Neural cell (in vitro differentiated cells): ENCODE results near the gene SRSF8.
"Not testable (repeated sequence)": the region's sequence is repeated elsewhere in the genome, so short reads cannot be mapped to it uniquely, and the experiment has no call there.

Experiments
- EP300 ChIP-seq: fragments of 450-650 bp; conservative IDR thresholded peaks from 2 replicates; pipeline ENCODE4 v1.6.1; 2014; ENCODE audit warnings: antibody characterized with exemption, mild to moderate bottlenecking, moderate library complexity; ENCODE audit not compliant: poor library complexity, severe bottlenecking
- EZH2 ChIP-seq: fragments of 200-600, 300-800 bp; shearing (Covaris generic), sonication (generic); IDR thresholded peaks from 2 replicates; pipeline ENCODE4 v1.6.1; 2014; ENCODE audit warnings: antibody characterized with exemption, low read length, borderline replicate concordance, mild to moderate bottlenecking; ENCODE audit not compliant: insufficient read depth, poor library complexity, severe bottlenecking
- MXI1 ChIP-seq: fragments of 450-650 bp; conservative IDR thresholded peaks from 2 replicates; pipeline ENCODE4 v1.6.1; 2014; ENCODE audit warnings: antibody characterized with exemption, mild to moderate bottlenecking; ENCODE audit not compliant: poor library complexity, severe bottlenecking
- POLR2AphosphoS5 ChIP-seq: IDR thresholded peaks from 2 replicates; pipeline ENCODE4 v1.6.1; 2012
- RAD21 ChIP-seq: fragments of 450-650 bp; conservative IDR thresholded peaks from 2 replicates; pipeline ENCODE4 v1.6.1; 2014; ENCODE audit warnings: antibody characterized with exemption, mild to moderate bottlenecking, moderate library complexity
- REST ChIP-seq: IDR thresholded peaks from 2 replicates; pipeline ENCODE4 v1.6.1; 2012; ENCODE audit warnings: borderline replicate concordance
- SMC3 ChIP-seq: fragments of 450-650 bp; conservative IDR thresholded peaks from 2 replicates; pipeline ENCODE4 v1.6.1; 2014; ENCODE audit warnings: antibody characterized with exemption, mild to moderate bottlenecking, moderate library complexity; ENCODE audit not compliant: poor library complexity
- TAF1 ChIP-seq: IDR thresholded peaks from 2 replicates; pipeline ENCODE4 v1.6.1; 2012; ENCODE audit warnings: low read depth
- TF ChIP-seq, protein P1 (sequence below): fragments of 450-650 bp; IDR thresholded peaks from 2 replicates; pipeline ENCODE4 v1.5.1; 2014; ENCODE audit warnings: antibody characterized with exemption, mild to moderate bottlenecking, moderate library complexity; ENCODE audit not compliant: poor library complexity, severe bottlenecking

- TF ChIP-seq, protein P1, sequence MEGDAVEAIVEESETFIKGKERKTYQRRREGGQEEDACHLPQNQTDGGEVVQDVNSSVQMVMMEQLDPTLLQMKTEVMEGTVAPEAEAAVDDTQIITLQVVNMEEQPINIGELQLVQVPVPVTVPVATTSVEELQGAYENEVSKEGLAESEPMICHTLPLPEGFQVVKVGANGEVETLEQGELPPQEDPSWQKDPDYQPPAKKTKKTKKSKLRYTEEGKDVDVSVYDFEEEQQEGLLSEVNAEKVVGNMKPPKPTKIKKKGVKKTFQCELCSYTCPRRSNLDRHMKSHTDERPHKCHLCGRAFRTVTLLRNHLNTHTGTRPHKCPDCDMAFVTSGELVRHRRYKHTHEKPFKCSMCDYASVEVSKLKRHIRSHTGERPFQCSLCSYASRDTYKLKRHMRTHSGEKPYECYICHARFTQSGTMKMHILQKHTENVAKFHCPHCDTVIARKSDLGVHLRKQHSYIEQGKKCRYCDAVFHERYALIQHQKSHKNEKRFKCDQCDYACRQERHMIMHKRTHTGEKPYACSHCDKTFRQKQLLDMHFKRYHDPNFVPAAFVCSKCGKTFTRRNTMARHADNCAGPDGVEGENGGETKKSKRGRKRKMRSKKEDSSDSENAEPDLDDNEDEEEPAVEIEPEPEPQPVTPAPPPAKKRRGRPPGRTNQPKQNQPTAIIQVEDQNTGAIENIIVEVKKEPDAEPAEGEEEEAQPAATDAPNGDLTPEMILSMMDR, result not testable (repeated sequence)
- TF ChIP-seq TAF1, REST, EZH2, EP300, SMC3, POLR2AphosphoS5, MXI1, RAD21: not testable (repeated sequence)
Observed at GRCh38 chr11:95111471-95111870, 44.8 kb downstream of the SRSF8 start.
